Right hindlimb (tissue), 1 donor: Measurements from ENCODE around the gene AFDN.

Experiments
- DNase-seq: peaks from one replicate; pipeline ENCODE4 v3.0.0-alpha.2; 2018

AFDN gene

GRCh38 chr6:167927246-167927645 lies 100.5 kb downstream of the AFDN start:
- no peak for DNase-seq

- DNase-seq: no peak
Observed at GRCh38 chr6:167928111-167928510, 101.4 kb downstream of the AFDN start.

- no peak for DNase-seq
Observed at GRCh38 chr6:167930295-167930694, 103.6 kb downstream of the AFDN start.

GRCh38 chr6:167932468-167933276 lies 106.0 kb downstream of the AFDN start:
- DNase-seq: no peak

- DNase-seq: no peak
Observed at GRCh38 chr6:167933290-167933689, 106.6 kb downstream of the AFDN start.

- no peak for DNase-seq
Observed at GRCh38 chr6:167933847-167934246, 107.1 kb downstream of the AFDN start.

GRCh38 chr6:167934426-167934864 lies 107.7 kb downstream of the AFDN start:
- DNase-seq: no peak

- DNase-seq: no peak
Observed at GRCh38 chr6:167936051-167936450, 109.3 kb downstream of the AFDN start.

GRCh38 chr6:167937301-167937700 lies 110.6 kb downstream of the AFDN start:
- DNase-seq: no peak

GRCh38 chr6:167937948-167938911 lies 111.5 kb downstream of the AFDN start:
- DNase-seq: no peak

GRCh38 chr6:167941822-167942221 lies 115.1 kb downstream of the AFDN start:
- no peak for DNase-seq

- DNase-seq: no peak
Observed at GRCh38 chr6:167944130-167944529, 117.4 kb downstream of the AFDN start.

- no peak for DNase-seq
Observed at GRCh38 chr6:167946007-167946406, 119.3 kb downstream of the AFDN start.

- no peak for DNase-seq
Observed at GRCh38 chr6:167946604-167947003, 119.9 kb downstream of the AFDN start.

GRCh38 chr6:167947716-167948115 lies 121.0 kb downstream of the AFDN start:
- DNase-seq: no peak

- no peak for DNase-seq
Observed at GRCh38 chr6:167948716-167949115, 122.0 kb downstream of the AFDN start.

GRCh38 chr6:167949121-167949684 lies 122.5 kb downstream of the AFDN start:
- DNase-seq: no peak

- no peak for DNase-seq
Observed at GRCh38 chr6:167951781-167952511, 125.2 kb downstream of the AFDN start.

- DNase-seq: no peak
Observed at GRCh38 chr6:167952512-167952859, 125.8 kb downstream of the AFDN start.

- DNase-seq: no peak
Observed at GRCh38 chr6:167953551-167953950, 126.8 kb downstream of the AFDN start.

GRCh38 chr6:167954151-167954550 lies 127.4 kb downstream of the AFDN start:
- no peak for DNase-seq

GRCh38 chr6:167956491-167956890 lies 129.8 kb downstream of the AFDN start:
- no peak for DNase-seq

GRCh38 chr6:167956983-167957492 lies 130.3 kb downstream of the AFDN start:
- no peak for DNase-seq
